ENCODE data around the gene LPCAT3.
"Not testable (repeated sequence)": the region's sequence is repeated elsewhere in the genome, so short reads cannot be mapped to it uniquely, and the experiment has no call there.

The LPCAT3 gene

DNA sequence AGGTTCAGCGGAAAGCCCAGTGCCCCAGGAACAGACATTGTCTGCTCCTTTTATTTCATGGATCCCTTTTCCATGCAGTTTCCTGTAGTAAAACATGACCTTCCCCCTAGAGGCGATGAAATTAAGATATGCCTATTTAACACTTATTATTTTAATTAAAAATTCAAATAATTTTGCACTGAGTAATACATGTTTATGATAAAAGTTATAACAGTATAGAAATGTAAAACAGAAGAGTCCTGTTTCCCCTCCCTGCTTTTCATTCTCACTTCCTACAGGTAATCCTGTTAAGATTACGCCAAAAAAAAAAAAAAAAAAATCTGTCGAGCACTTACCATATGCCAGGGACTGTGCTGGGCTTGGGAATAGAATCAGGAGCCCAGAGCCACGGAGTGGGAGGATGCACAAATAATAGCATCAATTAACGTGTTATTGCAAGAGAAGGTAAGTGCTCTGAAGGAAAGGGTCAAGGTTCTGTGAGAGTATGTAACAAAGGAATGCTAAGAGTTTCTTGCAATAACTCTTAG is 830 bp upstream of the LPCAT3 start:
- TF ChIP-seq, protein P1, sequence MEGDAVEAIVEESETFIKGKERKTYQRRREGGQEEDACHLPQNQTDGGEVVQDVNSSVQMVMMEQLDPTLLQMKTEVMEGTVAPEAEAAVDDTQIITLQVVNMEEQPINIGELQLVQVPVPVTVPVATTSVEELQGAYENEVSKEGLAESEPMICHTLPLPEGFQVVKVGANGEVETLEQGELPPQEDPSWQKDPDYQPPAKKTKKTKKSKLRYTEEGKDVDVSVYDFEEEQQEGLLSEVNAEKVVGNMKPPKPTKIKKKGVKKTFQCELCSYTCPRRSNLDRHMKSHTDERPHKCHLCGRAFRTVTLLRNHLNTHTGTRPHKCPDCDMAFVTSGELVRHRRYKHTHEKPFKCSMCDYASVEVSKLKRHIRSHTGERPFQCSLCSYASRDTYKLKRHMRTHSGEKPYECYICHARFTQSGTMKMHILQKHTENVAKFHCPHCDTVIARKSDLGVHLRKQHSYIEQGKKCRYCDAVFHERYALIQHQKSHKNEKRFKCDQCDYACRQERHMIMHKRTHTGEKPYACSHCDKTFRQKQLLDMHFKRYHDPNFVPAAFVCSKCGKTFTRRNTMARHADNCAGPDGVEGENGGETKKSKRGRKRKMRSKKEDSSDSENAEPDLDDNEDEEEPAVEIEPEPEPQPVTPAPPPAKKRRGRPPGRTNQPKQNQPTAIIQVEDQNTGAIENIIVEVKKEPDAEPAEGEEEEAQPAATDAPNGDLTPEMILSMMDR (IDR thresholded peaks at IDR 0.05; ENCODE audit: insufficient read depth, low read depth, low read length, missing control alignments) = no peak
- no peak for DNase-seq (ENCODE audit: low read depth)
- peak overlapping the region; percentile 68 for H3K4me3 ChIP-seq (ENCODE audit: low read depth, low read length)

DNA sequence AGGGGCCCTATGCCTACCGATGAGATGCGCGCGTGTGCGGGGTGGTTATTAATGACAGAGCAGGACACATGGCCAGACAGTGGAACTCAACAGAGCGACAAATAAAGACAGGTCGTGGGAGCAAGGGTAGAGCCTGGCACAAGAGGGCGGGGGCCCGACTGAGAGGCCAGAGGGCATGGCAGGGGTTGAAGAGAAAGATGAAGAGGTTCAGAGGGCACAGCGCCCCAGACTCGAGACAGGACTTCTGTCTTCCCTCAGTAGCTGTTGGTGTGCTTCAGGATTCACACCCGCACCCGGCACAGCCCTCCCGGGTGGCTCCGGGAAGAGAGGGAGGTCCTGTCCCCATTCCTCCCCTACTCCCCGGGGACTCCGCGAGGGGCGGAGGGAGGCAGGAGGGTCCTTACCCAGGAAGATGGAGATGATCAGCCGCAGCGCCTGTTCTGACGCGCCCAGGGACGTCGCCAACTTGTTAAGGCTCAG is 366 bp downstream of the LPCAT3 start:
- H3K4me3 ChIP-seq (ENCODE audit: low read depth, low read length) = peak overlapping the region; percentile 68
- TF ChIP-seq, protein P1 (IDR thresholded peaks at IDR 0.05; ENCODE audit: insufficient read depth, low read depth, low read length, missing control alignments) = no peak
- no peak for DNase-seq (ENCODE audit: low read depth)

DNA sequence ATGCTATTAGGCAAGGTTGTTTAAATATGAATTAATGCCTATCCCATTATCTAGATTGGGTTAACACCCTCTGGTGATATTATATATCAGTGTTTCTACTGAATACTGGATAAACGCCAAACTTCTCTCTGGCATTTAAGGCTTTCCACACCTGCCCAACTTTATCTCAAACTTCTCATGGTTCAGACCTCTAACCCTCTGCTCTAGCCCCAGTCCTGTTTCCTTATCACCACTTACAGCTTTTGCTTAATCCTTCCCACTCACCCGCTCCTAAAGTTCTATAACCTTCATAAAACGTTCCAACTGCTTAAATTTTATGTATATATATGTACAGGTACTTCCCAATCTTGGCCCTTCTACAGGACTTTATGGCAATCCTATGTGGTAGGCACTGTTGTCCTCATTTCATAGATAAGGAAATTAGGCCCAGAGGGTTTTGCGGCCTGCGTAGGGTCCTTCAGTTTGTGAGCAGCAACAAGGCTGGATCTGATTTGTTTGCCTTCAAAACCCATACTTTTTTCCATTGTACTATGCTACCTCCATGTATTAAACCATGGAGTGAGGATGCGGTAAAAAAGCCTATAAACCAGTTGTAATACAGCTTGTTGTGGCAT is 1.2 kb downstream of the LPCAT3 start:
- TF ChIP-seq, protein P1 (IDR thresholded peaks at IDR 0.05; ENCODE audit: insufficient read depth, low read depth, low read length, missing control alignments) = no peak
- peak overlapping the region; percentile 68 for H3K4me3 ChIP-seq (ENCODE audit: low read depth, low read length)
- no peak for DNase-seq (ENCODE audit: low read depth)

DNA sequence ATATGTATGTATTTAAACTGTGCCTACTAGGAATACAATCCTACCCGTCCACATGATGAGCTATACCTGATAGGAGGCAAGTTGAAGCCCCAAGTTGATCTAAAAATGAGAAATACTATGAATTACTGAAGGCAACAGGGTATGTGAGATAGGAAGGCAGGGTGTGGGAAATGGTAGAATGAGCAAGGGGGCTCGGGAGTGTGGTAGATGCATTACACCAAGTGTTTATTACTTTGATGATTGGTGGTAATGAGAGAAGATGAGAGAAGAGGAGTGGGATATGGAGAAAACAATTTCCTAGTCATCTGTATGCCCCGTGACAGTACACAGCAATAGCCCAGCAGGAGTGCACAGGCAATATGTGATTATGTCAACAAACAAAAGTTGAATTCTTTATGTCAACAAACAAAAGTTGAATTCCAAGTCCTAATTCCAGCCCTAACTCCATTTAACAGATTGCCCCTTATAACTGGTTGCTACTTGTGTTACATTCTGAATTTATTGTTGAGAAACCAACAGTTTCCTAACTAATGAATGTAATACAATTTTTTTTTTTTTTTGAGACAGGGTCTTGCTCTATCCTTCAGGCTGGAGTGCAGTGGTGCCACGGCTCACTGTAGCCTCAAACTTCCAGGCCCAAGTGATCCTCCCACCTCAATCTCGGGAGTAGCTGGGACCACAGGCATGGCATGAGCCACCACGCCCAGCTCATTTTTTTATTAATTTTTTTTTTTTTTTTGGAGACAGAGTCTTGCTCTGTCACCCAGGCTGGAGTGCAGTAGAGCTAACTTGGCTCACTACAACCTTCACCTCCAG is 2.5 kb downstream of the LPCAT3 start:
- DNase-seq (ENCODE audit: low read depth) = no peak
- no peak overlapping the region for H3K4me3 ChIP-seq (ENCODE audit: low read depth, low read length)
- TF ChIP-seq, protein P1 (IDR thresholded peaks at IDR 0.05; ENCODE audit: insufficient read depth, low read depth, low read length, missing control alignments) = no peak

DNA sequence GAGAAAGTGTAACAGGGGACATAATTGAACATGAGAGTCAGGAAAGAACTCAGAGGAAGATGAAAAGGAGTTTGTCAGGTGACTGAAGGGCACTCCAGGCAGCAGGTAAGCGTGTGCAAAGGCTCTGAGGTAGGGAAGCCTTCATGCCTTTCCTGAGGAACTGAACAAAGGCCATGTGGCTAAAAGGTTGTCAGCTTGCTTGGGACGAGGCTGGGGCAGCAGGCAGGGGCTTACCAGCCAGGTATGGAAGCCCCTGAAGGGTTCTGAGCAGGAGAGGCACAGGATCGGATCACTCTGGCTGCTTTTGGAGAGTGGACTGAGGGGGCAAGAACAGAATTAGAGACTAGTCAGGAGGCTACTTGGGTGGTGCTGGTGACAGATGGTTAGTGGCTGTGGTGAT is 5.2 kb downstream of the LPCAT3 start:
- DNase-seq (ENCODE audit: low read depth) = no peak
- TF ChIP-seq, protein P1 (IDR thresholded peaks at IDR 0.05; ENCODE audit: insufficient read depth, low read depth, low read length, missing control alignments) = no peak
- H3K4me3 ChIP-seq (ENCODE audit: low read depth, low read length) = no peak overlapping the region

DNA sequence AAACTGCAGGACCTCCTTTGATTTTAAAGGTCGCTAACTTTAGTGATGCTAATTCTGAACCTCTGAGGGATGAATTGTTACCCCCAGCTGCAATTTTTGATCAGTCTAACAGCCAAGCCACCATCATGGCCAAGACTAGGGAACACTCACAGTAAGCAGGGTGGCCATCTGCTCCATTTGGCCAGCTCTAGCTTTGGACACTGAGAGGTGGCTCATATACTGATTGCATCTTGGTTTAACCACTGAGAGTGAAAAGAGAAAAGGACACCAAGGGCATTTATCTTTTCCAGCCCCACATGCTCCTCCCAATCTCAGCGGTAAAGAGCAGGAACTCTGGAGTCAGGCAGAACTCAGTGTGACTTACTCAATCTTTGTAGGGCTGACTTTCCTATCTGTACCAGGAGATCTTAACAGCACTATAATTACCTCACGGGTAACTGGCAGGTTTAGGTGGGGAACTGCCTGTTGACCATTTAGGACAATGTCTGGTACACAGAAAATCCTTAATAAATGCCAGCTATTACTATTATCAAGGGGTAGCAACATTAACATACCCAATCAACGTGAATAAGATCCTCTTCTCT is 6.2 kb downstream of the LPCAT3 start:
- H3K4me3 ChIP-seq (ENCODE audit: low read depth, low read length) = no peak overlapping the region
- DNase-seq (ENCODE audit: low read depth) = no peak
- TF ChIP-seq, protein P1 (IDR thresholded peaks at IDR 0.05; ENCODE audit: insufficient read depth, low read depth, low read length, missing control alignments) = no peak

DNA sequence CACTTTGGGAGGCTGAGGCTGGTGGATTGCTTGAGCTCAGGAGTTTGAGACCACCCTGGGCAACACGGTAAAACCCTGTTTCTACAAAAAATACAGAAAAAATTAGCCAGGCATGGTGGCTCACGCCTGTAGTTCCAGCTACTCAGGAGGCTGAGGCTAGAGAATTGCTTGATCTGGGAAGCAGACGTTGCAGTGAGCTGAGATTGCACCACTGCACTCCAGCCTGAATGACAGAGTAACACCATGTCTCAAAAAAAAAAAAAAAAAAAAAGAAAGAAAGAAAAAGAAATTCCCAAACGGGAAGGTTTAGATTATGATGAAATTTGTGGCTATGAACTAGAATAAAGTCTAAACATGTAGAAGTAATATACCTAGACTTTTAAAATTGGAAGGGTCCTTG is 6.9 kb downstream of the LPCAT3 start:
- DNase-seq (ENCODE audit: low read depth) = not testable (repeated sequence)

More for the DNA sequence above, 6.9 kb downstream of the LPCAT3 start:
- not testable (repeated sequence) for H3K4me3 ChIP-seq (ENCODE audit: low read depth, low read length)

All from GM12865 (cell line).